NCI-H1105 (cell line): Measurements from ENCODE around the gene CAMK1D.

Experiments
- DNase-seq: peaks from one replicate; lab custom pipeline; 2025; lab: John Stamatoyannopoulos, UW

The CAMK1D gene

DNA sequence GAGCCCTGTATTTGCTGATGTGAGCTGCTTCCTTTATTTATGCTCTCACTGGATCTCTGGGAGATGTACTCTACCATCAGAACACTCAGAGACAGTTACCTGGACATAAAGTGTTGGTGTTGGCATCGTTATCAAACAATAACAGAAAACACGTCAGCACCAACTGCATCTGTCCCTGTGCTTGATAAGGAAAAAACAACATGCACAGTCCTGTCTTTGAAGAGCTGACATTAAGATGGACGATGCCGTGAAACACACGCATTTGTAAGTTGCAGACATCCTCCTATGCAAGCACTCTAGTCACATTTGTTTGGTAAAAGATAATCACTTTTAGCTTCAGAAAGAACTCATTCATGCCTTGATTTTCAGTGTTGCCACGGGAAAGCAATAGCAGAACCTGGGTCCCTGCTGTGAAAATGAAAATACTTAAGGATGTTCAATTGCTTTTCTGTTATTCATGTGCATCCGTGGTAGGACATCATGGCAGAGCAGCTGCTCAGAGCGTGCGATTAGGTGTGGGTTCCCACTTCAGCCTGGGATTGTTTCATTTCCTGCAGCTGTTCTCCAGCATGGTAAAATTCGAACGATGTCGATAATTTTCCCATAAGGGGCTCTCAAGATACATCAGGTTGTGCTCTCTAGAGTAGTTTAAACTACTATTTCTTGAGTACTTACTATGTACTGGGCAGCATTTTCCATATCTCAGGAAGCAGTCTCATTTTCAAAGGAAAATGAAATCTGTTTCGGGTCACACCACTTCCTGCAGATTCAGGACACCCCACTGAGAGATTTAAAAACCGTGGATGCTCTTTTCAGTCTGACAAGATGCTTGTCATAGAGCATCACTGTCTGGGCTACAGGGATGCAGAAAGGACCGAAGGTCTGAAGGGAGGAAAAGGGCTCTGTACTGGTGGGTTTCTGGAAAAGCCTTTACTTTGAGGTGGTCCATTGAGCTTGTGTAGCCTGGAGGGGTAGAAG lies 248.7 kb downstream of the CAMK1D start:
- DNase-seq: no peak

DNA sequence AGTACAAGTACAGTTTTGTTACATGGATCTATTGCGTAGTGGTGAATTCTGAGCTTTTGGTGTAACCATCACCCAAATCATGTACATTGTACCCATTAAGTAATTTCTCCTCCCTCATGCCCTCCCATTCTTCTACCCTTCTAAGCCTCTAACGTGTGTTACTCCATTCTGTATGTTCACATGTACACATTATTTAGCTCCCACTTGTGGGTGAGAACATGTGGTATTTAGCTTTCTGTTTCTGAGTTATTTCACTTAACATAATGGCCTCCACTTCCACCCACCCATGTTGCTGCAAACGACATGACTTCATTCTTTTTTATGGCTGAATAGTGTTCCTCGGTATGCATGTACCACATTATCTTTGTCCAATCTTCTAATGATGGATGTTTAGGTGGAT lies 251.3 kb downstream of the CAMK1D start:
- no peak for DNase-seq

DNA sequence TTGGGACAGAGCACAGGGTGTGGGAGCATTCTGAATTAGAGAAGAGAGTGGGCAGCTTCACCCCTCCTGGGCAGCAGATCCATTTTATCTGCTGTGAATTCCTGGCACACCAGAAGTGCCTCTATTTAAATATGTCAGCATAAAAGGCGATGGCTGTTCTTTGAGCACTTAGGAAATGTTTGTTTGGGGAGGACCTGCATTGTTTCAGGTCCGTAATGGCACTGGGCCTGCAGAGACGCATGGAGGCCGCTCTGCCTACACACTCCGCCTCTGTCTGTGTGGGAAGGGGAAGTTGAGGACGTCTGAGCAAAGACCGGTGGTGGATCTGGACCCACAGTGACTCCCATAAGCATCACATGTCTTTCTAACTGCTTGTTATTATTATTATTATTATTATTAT lies 253.2 kb downstream of the CAMK1D start:
- no peak for DNase-seq

DNA sequence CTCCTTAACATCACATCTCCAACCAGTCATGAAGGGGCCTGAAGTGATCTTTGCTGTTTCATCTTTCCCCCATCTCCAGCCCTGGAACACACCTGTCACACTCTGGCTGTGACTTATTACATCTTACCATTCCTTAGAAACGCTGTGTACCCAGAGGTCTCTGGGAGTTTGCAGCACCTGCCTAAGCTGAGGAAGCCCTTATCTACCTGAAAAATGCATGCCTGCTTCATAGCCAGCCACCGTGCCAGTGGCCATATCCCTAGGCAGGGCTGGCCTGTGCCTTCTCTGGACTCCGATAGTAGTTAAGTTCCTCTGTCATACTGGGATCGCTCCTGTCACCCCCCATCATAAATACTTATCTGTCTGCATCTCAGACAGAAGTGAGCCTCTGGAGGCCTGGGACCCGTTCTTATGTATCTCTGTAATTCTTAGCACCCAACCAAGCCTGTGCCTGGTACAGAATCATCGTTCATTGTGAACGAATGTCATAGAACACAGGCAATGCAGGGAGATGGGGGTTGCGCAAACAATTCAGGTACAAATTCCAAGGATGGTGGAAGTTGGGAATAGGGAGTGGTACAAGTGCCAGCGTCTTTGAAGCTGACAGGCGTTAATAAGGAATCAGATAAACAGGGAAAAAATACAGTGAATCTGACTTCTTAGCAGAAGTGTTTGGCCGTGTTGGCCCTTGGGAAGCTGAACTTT lies 254.6 kb downstream of the CAMK1D start:
- DNase-seq: no peak

DNA sequence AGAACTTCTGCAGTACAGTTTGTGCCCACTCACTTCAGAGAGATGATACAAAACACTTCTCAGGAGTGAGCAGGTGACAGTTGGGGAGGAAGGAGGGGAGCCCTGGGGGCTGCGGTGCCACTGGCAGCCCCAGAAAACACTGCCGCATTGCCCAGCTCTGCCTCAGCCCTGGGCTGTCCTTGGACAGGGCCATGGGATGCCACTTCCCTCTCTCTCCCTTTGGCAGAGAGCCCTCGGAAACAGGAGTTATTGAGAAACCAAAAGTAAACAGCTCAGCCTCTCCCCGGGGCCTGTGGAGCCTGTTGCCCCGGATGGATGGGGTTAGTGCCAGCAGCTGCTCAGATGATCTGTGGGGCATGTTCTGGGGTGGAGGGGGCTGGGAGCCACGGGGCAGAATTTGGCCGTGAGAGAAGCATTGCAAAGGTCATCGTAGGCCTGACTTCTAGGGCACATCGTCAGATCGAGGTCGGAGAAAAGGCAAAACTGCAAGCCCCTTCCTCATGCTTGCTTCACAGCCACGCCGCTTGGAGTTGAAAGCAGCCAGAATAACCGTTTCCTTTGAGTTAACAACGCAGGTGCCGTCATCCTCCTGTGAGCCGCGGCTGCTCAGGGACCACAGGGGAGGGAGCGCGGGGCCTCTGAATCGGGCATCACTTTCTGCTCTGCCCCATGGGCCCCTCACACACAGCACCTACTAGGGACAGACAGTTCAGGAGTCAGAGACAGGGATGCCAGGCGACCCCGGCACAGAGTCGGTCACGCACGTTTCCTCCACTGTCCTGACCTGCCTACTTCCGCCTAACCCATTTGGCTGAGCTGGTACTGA lies 256.4 kb downstream of the CAMK1D start:
- peak; percentile 73 for DNase-seq

DNA sequence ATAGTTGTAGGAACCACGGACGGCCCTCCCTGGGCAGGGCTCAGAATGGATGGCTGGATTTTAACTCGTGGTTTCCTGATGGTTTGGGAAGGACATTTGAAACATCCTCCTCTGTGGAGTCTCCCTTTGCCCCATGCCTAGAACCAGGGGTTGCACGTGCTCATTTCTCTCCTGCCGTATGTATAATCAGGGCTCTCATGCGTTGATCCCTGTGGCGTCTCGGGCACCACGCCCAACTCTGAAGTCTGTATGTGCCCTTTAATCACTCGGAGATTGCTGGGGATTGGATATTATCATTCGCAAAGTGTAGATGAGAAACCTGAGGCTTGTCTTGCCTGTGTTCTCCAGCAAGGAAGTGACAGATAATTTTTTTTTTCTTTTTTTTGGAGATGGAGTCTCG lies 257.1 kb downstream of the CAMK1D start:
- no peak for DNase-seq

DNA sequence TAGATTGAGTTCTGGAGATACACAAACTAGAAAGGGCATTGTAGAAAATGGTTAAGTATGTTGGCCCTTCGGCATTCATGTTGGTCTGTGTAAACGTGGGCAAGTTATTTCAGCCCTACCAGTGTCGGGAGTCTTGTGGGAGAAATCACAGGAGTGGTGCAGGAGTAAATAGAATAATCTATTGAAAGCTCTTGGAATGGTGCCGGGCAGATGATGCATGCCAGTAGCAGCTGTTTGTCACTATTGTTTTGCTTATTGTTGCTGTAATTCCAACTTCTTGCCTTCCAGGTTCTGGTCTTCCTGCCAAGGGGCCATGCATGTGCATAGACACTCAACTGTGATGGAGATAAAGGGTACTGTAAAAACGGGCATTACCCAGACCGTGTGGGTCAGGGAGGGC lies 259.4 kb downstream of the CAMK1D start:
- DNase-seq: no peak

DNA sequence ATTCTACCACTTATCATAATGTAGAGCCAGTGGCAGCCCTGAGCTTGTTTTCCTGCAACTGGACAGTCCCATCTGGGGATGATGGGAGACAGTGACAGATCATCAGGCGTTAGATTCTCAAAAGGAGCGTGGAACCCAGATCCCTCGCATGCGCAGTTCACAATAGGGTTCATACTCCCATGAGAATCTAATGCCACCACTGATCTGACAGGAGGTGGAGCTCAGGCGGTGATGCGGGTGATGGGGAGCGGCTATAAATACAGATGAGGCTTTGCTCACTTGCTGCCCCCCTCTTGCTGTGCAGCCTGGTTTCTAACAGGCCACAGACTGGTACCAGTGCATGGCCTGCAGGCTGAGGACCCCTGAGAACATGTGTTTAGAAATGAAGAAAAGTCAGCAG lies 260.1 kb downstream of the CAMK1D start:
- DNase-seq: no peak

DNA sequence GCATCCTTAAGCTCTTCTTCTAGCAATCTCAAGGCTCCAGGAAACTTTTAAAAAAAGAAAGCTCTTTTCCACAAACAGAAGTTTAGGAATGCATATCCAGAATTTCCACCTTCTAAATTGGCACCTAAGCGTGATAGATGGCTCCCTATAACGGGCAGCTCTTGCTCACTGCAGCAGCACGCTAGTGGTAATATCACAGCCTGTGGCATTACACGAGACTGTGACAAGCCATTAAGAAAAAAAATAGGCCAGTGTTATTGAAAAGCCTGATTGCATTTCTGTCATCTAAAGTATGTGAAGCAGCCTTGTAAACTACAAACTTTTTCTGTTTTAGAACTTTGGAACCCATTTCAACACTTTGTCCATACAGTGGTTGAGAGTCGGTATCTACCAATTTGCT lies 263.8 kb downstream of the CAMK1D start:
- no peak for DNase-seq

DNA sequence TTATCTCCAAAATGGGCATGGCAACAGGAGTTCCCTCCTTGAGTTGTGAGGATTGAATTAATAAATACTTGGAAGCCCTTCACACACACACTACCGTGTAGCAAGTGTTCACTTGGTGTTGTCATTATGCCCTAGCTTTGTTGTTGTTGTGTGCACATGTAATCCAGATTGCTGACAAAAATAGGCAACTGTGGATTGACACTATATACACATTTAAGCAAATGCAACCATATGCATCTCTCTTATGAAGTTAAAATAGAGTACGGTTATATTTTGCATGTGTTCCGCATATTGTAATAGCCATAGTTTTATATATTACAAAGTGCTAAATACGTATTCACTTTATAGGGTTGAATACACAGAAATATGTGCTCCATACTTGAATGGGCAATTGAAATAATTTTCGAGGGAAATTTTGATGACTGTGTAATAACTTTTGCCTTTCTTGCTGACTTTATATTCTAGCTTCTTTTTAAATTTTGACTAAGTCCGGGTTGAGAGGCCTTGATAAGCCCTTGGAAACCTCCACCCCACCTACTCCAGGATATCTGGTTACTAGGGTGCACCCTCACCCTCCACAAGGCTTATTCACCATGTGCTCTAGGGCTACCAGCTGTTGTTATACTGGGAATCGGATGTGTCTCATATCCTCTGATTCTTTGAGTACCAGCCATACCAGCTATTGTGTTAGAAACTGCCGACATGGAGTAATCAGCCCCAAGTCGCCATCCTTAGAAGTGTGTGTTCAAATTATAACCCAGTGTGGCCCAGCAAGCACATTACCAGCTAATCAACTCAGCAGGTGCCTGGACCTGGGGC lies 265.0 kb downstream of the CAMK1D start:
- DNase-seq: no peak

DNA sequence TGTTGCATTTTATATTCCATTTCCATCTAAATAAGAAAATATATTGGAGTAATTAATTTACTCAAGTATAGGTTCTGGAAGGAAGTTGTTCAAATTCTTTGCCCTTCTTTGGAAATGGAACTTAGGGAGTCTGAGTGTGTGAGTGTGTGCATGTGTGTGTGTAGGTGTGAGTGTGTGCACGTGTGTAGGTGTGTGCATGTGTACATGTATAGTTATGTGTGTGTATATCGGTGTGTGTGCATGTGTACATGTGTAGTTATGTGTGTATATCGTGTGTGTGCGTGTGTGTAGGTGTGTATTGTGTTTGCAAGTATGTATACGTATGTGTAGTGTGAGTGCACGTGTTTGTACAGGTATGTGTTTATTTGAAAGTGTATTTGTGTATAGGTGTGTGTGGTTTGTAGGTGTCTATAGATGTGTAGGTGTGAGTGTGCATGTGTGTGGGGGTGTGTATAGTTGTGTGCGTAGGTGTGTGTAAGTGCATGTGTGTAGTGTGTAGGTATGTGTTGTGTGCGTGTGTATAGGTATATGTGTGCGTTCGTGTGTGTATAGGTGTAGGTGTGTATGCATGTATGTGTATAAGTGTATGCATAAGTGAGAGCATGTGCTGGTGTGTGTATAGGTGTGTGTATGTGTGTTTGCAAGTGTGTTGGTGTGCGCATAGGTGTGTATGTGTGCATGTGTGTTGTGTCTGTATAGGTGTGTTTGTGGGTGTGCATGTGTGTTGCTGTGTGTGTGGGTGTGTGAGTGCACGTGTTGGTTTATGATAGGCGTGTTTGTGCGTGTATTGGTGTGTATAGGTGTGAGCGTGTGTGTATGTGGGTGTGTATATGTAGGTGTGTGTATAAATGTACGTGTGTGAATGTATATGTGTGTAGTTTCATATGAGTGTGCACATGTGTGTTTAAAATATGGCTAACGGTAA lies 266.2 kb downstream of the CAMK1D start:
- DNase-seq: no peak

DNA sequence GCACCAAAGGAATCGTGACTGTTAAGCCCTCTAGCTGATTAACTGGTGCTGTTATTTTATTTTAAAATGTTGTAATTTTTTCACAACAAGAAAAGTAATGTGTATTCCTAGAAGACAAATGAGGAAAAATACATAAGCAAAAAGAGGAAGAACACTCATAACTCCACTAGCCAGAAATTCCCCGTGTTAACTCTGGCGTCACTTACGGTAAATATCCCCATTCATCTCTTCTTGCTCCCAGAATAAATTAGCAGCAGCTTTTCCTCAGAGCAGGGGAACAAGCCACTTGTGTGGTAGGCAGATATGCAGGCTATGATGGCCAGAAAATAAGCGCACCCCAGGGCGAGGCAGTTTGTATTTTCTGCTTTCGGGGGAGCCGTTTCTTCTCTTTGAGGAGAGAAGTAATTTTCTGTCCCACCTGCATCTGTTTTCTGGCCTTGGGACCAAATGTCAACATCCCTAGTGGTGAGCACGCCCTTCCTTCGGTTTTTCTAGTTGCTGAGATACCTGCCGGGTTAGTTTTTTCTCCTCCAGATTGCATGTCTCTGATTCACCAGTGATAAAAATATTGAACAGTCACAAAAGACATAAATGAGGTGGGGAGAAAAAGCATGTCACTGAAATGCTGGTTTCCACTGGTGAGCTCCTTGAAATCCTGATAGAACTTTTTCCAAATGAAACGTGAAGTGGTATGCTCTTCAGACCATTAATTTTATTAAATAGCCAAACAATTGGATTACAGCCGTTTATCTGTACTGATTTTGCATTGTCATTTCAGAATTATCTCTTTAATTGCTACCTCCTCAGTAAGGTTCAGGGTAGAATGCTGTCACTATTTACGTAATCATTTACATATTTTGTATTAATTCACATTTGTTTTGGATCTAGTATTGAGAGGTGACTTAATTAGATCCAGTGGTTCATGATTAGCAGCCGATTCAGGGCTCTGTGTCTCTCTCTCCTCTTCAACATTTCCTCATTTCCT lies 268.1 kb downstream of the CAMK1D start:
- no peak for DNase-seq

DNA sequence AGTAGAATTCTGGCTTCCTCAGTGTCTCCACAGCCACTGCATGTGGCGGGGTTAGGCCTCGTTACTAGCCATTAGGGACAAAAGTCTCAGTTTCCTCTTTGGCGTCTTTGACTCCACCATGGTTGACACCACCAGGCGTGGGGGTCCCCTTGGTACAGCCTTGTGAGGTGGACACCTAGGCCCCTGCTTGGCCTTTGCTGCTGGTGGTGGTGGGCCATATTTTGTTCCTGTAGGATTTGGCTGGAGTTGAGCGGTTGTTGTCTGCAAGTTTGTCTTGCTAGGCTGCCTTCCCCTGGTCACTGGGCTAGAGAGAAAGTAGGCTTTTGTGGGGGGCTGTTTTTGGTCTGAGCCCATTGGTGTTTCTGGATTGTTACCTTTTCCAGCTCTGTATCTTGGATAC lies 272.7 kb downstream of the CAMK1D start:
- DNase-seq: no peak

DNA sequence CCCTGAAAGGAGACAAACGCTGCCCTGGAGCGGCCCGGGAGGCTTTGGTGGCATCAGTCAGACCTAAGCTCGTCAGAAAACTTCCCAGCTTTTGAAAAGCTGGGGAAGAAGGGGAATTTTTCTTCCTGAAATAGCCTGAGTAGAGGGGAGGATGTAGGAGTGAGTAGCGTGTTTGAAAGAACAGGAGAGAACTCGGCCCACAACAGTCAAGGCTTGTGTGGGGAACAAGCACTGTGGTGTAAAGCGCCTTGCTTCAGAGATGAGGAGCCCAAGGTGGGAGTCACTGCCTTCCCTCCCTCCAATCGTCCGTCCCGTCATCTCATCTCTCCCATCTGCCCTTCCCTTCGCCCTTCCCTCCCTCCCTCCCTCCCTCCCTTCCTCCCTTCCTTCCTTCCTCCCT lies 273.3 kb downstream of the CAMK1D start:
- DNase-seq: no peak

DNA sequence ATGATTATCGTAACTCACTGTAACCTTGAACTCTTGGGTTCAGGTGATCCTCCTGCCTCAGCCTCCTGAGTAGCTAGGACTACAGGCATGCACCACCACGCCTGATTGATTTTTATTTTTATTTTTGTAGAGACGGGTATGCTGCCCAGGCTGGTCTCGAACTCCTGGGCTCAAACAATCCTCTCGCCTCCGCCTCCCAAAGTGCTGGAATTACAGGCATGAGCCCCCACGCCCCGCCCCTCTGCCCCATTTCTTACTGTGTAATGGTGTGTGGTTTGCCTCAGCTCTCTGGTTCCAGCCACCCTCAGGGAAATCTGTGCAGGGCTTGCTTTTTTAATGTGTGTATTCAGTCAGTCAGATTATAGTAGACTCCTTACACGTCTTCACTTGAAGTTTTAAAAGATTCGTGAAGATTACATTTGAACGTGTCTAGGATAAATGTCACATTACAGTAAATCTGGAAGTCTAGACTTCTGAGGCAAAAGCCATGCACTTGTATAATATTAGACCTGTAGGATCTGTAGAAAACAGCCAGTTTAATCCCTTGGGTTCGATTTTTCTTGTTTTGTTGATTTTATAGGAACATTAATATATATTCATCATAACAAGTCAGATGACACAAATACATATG lies 276.2 kb downstream of the CAMK1D start:
- DNase-seq: no peak

DNA sequence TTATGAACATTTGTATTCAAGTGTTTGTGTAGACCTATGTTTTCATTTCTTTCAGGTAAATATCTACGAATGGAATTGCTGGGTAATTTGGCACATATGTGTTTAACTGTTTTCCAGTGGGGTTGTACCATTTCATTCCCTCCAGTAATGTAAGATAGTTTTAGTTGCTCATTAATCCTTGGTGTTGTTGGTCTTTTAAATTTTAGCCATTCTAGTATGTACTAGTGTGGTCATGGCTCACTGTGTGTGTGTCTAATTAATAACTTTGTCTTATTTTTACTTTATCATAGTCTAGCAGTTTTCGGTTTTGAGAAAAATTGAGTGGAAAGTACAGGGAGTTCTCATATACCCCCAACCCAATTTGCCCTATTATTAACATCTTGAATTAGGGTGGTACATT lies 278.8 kb downstream of the CAMK1D start:
- DNase-seq: no peak

DNA sequence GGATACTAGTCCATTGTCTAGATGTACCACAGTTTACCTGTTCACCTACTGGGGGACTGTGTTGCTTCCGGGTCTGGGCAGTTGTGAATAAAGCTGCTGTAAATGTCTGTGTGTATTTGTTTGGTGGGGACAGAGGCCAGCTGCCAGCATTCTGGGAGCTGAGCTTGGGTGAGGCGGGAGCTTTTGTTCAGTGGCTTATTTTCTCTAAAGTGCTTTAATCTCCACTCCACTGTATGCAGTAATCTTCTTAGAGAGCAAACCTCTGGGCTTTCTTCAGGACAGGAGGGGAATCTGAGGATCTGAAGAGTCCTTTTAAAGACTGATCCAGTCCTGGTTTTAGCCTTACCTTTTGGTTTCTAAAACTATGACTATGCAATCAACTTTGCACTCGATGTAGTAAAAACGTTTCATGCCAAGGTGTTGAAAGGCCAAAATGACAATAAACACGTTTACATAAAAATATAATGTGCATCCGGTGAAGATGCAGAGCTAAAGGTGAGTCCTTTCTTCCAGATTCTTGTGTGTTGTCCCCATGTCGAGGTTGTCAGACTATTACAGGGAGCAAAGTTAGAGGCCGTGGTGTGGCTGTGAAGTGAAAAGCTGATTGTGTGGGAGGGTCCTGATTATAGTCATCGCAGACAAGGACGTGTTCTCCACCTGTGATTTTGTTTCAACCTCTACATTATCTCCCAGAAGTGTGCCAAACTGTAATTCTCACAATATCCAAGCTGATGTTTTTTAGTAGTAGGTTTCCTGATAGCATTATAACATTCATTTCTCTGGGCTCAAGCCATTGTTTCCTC lies 279.8 kb downstream of the CAMK1D start:
- peak; percentile 20 for DNase-seq

DNA sequence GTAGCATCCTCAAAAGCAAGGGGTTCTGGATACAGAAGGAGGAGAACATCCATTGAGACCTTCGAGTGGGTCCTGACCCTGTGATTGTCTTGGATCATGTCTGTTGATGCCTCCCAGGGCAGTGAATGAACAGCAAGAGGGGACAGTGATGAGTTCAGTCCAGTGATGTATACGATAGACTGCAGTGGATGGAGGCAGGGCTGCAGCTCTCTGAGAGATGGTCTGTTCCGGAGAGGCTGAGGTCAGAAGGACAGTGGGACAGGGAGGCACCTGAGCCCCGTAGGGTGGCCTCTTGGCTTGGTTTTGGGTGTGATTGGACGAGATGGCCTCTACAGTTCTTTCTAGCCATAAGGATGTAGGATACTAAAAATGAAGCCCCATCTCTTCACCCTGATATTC lies 280.4 kb downstream of the CAMK1D start:
- no peak for DNase-seq
